ENCODE results near the gene PRKG1.

DNA sequence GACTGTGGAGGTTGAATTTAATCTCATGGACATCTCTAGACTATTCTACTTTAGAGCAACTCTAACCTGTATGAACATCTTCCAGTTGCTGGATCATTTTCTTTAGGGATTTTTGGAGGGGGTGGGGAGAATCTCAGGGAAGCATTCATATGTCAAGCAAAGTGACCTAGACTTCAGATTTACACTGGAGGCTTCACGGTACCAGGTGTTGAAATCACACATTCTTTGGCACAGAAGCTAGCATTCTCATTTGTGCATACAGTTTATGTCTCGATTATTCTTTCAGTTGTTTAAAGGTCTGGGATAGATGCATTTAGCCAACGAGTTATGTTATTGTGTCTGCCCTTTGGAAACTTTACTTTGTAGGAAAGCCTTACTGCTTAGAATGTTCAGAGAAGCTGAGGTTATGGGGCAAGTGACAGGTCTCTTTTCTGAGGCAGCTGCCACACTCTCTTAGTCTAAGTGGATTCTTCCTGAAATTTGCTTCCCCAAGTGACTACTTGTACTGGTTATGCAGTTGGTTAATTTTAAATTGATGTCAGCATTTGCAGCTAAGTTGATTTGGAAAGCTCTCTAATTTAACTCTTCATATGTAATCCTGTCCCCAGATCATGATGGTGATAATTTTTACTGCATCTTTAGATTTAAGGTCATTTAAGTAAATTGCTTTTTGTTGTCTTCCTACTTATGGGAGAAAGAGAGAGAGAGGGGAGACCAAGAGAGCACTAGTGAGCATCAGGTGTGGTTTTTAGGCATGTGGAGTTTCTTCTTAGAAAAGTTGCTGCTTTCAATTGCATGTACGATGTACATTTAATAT lies 153.8 kb downstream of the PRKG1 start:
- TF ChIP-seq, protein P1, sequence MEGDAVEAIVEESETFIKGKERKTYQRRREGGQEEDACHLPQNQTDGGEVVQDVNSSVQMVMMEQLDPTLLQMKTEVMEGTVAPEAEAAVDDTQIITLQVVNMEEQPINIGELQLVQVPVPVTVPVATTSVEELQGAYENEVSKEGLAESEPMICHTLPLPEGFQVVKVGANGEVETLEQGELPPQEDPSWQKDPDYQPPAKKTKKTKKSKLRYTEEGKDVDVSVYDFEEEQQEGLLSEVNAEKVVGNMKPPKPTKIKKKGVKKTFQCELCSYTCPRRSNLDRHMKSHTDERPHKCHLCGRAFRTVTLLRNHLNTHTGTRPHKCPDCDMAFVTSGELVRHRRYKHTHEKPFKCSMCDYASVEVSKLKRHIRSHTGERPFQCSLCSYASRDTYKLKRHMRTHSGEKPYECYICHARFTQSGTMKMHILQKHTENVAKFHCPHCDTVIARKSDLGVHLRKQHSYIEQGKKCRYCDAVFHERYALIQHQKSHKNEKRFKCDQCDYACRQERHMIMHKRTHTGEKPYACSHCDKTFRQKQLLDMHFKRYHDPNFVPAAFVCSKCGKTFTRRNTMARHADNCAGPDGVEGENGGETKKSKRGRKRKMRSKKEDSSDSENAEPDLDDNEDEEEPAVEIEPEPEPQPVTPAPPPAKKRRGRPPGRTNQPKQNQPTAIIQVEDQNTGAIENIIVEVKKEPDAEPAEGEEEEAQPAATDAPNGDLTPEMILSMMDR (conservative IDR thresholded peaks at IDR 0.05; ENCODE audit: low read length), result no peak
- TF ChIP-seq EZH2phosphoT487 (IDR thresholded peaks at IDR 0.05; ENCODE audit: borderline replicate concordance), result no peak

Measured in Loucy (cell line).